ENCODE data around the gene COL15A1.
A peak's percentile ranks its signal among the peaks of the same experiment; 100 is the strongest.
"Not testable (repeated sequence)": the region's sequence is repeated elsewhere in the genome, so short reads cannot be mapped to it uniquely, and the experiment has no call there.

COL15A1 gene

GRCh38 chr9:99092643-99093491 is 149.2 kb downstream of the COL15A1 start:
- peak; percentile 73 for DNase-seq

- DNase-seq = no peak
These were observed 149.7 kb downstream of the COL15A1 start for GRCh38 chr9:99093492-99093791.

- no peak for DNase-seq
These were observed 151.9 kb downstream of the COL15A1 start for GRCh38 chr9:99095565-99095964.

GRCh38 chr9:99096409-99096808 is 152.7 kb downstream of the COL15A1 start:
- no peak for DNase-seq

- DNase-seq = not testable (repeated sequence)
These were observed 156.3 kb downstream of the COL15A1 start for GRCh38 chr9:99099806-99100585.

- DNase-seq = no peak
These were observed 157.6 kb downstream of the COL15A1 start for GRCh38 chr9:99101271-99101670.

GRCh38 chr9:99101812-99102211 is 158.1 kb downstream of the COL15A1 start:
- no peak for DNase-seq

- no peak for DNase-seq
These were observed 159.6 kb downstream of the COL15A1 start for GRCh38 chr9:99103054-99103895.

GRCh38 chr9:99103901-99104458 is 160.3 kb downstream of the COL15A1 start:
- no peak for DNase-seq

GRCh38 chr9:99104459-99105151 is 160.9 kb downstream of the COL15A1 start, which contains the start of gene TGFBR1:
Gene TGFBR1 (plus strand): TSS chr9:99105113. CDS start chr9:99105206, 93 bp downstream.
- peak; percentile 98 for DNase-seq

- peak; percentile 79 for DNase-seq
These were observed 161.7 kb downstream of the COL15A1 start for GRCh38 chr9:99105152-99106043.

- no peak for DNase-seq
These were observed 162.3 kb downstream of the COL15A1 start for GRCh38 chr9:99106044-99106375.

- DNase-seq = no peak
These were observed 163.7 kb downstream of the COL15A1 start for GRCh38 chr9:99107421-99107820.

GRCh38 chr9:99108131-99108530 is 164.4 kb downstream of the COL15A1 start:
- no peak for DNase-seq

- DNase-seq = no peak
These were observed 165.8 kb downstream of the COL15A1 start for GRCh38 chr9:99109522-99109921.

GRCh38 chr9:99112750-99113413 is 169.2 kb downstream of the COL15A1 start:
- peak; percentile 75 for DNase-seq

GRCh38 chr9:99113414-99114048 is 169.8 kb downstream of the COL15A1 start:
- DNase-seq = no peak

- DNase-seq = no peak
These were observed 170.3 kb downstream of the COL15A1 start for GRCh38 chr9:99114049-99114440.

GRCh38 chr9:99114846-99115500 is 171.3 kb downstream of the COL15A1 start:
- no peak for DNase-seq

- no peak for DNase-seq
These were observed 172.3 kb downstream of the COL15A1 start for GRCh38 chr9:99116003-99116411.

All from activated effector memory CD4-positive, alpha-beta T cell treated with anti-CD3 and anti-CD28 coated beads, Interleukin-2, amount 50 U/mL, for 16 hours (primary cell).